Type B pancreatic cell (in vitro differentiated cells): ENCODE results near the gene PTPRK. TPM values are rescaled to one million over a fixed set of nuclear protein-coding genes. Genes with fewer than 3 reads are reported as not detected.

ENCODE experiments used
- DNase-seq: peaks from one replicate; pipeline ENCODE4 v3.0.0; 2021; ENCODE audit warnings: mixed read lengths; ENCODE audit not compliant: unreplicated experiment; ENCODE audit errors: extremely low spot score
- H3K27ac Mint-ChIP-seq: 2 replicates; pipeline ENCODE4 v1.8.0; 2021; ENCODE audit warnings: mild to moderate bottlenecking, mixed read lengths
- H3K27me3 Mint-ChIP-seq: 2 replicates; pipeline ENCODE4 v1.8.0; 2021; ENCODE audit warnings: mixed read lengths
- H3K36me3 Mint-ChIP-seq: 2 replicates; pipeline ENCODE4 v1.8.0; 2021; ENCODE audit warnings: mixed read lengths
- H3K4me1 Mint-ChIP-seq: one replicate; pipeline ENCODE4 v1.8.0; 2021; ENCODE audit warnings: mixed read lengths; ENCODE audit not compliant: unreplicated experiment
- H3K4me3 Mint-ChIP-seq: 2 replicates; pipeline ENCODE4 v1.8.0; 2021; ENCODE audit warnings: mild to moderate bottlenecking, mixed read lengths
- H3K9me3 Mint-ChIP-seq: 2 replicates; pipeline ENCODE4 v1.8.0; 2021; ENCODE audit warnings: mixed read lengths
- total RNA-seq: library from RNA; stranded (reverse); gene quantifications from 2 replicates; pipeline ENCODE4 v1.2.1, GENCODE V29; 2021; ENCODE audit warnings: low replicate concordance
- TF ChIP-seq, protein P1 (sequence below): fragments of 200-600 bp; sonication (generic); conservative IDR thresholded peaks from 2 replicates; pipeline ENCODE4 v1.5.0; 2021; ENCODE audit warnings: antibody characterized with exemption, mild to moderate bottlenecking

The PTPRK gene
- total RNA-seq, 1 donor from 2014 or later: 63.4 TPM

DNA sequence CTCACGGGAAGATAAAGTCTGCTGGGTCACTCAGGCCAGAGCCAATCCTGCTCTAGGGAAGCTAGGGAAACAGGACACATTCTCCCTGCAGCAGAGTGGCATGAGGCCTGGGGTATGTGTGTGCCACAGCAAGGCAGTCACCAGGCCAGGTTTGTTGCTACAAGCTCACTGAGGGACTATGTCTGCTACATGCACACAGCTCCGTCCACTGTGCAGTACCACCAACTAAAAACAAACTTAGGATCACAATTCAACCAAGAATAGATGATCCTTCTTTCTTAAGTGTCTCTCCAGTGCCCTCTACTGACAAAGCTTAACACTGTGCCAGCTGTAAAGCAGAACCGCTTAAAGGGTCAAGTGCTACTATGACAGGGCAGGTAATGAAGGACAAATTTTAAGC lies 192.5 kb downstream of the PTPRK start:
- TF ChIP-seq, protein P1, sequence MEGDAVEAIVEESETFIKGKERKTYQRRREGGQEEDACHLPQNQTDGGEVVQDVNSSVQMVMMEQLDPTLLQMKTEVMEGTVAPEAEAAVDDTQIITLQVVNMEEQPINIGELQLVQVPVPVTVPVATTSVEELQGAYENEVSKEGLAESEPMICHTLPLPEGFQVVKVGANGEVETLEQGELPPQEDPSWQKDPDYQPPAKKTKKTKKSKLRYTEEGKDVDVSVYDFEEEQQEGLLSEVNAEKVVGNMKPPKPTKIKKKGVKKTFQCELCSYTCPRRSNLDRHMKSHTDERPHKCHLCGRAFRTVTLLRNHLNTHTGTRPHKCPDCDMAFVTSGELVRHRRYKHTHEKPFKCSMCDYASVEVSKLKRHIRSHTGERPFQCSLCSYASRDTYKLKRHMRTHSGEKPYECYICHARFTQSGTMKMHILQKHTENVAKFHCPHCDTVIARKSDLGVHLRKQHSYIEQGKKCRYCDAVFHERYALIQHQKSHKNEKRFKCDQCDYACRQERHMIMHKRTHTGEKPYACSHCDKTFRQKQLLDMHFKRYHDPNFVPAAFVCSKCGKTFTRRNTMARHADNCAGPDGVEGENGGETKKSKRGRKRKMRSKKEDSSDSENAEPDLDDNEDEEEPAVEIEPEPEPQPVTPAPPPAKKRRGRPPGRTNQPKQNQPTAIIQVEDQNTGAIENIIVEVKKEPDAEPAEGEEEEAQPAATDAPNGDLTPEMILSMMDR: peak; percentile 55
- no peak overlapping the region for H3K27ac Mint-ChIP-seq
- peaks cover 4% of the 10 kb centered on the region for H3K9me3 Mint-ChIP-seq
- H3K27me3 Mint-ChIP-seq: no peaks in the 10 kb centered on the region
- no peak for DNase-seq
- peaks cover 28% of the 10 kb centered on the region for H3K36me3 Mint-ChIP-seq
- no peak overlapping the region for H3K4me3 Mint-ChIP-seq
- H3K4me1 Mint-ChIP-seq: peaks cover 6% of the 10 kb centered on the region

DNA sequence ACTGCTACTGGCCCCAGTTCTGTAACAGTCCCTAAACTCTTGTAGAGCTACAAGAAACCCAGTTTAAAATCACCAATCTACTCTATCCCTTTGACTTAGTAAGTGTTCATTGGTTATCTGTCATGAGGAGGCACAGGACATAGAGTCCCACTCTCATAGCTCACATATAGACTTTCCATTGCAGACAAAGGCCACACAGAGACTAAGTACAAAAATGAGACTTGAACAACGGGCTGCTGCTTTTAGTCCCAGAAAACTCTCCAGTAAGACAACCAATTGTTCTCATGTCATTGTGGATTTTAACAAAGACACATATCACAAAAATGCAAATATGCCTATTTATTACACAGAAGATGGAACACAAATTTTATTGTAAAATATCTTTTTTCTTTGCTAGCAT lies 197.4 kb downstream of the PTPRK start:
- no peak for DNase-seq
- TF ChIP-seq, protein P1: no peak
- Mint-ChIP-seq H3K9me3 (no peaks in the 10 kb centered on the region), H3K36me3 (peaks cover 16% of the 10 kb centered on the region), H3K4me1 (peaks cover 10% of the 10 kb centered on the region), H3K27ac (no peak overlapping the region), H3K27me3 (no peaks in the 10 kb centered on the region), H3K4me3 (no peak overlapping the region)

DNA sequence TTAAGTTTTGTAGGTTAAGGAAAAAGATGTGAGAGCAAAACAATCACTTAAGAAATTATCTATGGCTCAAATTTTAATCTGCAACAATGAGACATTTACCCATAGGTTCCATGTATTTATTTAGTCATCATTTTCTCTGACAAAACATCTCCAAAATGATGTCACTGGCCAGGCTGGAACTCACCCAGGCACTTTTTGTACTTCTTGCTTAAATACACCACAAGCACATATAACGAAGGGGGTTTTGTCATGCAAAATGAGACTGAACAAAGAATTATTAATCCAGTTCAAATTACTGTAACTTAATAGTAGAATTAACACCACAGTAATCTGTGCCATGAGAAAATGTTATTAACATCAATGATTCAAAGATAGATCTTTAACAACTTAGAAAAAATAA lies 200.5 kb downstream of the PTPRK start:
- no peaks in the 10 kb centered on the region for H3K27me3 Mint-ChIP-seq

DNA sequence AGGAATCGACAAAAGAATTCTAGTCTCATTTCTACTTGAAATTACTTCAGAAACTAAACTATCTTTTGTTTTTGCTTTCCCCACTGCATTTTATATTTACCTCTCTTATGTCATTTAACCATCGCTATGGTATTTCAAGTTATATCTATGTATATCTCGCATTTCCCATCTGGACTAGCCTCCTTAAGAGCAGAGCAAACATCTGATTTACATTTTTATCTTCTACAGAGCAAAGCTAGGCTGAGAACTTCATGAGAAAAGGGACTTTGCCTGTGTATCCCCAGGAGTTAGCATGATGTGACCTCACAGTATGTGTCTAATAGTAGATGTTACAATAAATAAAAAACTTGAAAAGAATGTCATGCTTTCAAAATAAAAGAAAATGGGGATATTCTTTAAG lies 201.2 kb downstream of the PTPRK start:
- Mint-ChIP-seq H3K27me3 (no peaks in the 10 kb centered on the region), H3K4me1 (peaks cover 18% of the 10 kb centered on the region), H3K36me3 (peaks cover 4% of the 10 kb centered on the region), H3K27ac (no peak overlapping the region), H3K4me3 (no peak overlapping the region), H3K9me3 (no peaks in the 10 kb centered on the region)
- TF ChIP-seq, protein P1: no peak
- no peak for DNase-seq

More for the DNA sequence above, 200.5 kb downstream of the PTPRK start:
- H3K27ac Mint-ChIP-seq: no peak overlapping the region
- H3K9me3 Mint-ChIP-seq: no peaks in the 10 kb centered on the region
- DNase-seq: no peak
- no peak overlapping the region for H3K4me3 Mint-ChIP-seq
- TF ChIP-seq, protein P1: no peak
- H3K4me1 Mint-ChIP-seq: peaks cover 18% of the 10 kb centered on the region
- peaks cover 4% of the 10 kb centered on the region for H3K36me3 Mint-ChIP-seq

DNA sequence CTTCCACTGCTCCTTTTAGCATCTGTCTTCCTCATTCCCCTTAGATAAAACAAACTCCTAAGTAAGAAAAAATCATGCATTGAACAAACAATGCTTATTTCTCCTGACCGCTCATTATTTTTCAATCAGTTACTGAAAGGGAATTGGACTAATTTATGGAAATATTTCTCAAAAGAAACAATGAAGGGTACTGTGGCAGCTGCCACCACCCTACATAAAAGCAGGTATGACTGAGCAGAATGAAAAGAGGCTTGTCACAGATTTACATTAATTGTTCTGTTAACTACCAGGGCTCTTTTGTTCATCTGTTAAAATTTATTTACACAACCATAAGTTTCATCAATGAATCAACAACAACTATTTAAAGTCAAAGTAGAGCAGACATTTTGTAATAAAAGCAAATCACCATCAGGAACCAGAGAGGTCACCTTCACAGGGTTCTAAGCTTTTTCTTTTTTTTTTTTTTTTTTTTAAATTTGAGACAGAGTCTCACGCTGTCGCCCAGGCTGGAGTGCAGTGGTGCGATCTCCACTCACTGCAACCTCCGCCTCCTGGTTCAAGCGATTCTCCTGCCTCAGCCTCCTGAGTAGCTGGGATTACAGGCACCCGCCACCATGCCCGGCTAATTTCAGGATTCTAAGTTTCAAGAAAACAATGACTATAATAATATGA lies 204.0 kb downstream of the PTPRK start:
- peaks cover 21% of the 10 kb centered on the region for H3K4me1 Mint-ChIP-seq
- H3K27me3 Mint-ChIP-seq: no peaks in the 10 kb centered on the region
- no peak overlapping the region for H3K4me3 Mint-ChIP-seq
- H3K27ac Mint-ChIP-seq: no peak overlapping the region
- TF ChIP-seq, protein P1: no peak
- no peak for DNase-seq
- no peaks in the 10 kb centered on the region for H3K9me3 Mint-ChIP-seq
- peaks cover 11% of the 10 kb centered on the region for H3K36me3 Mint-ChIP-seq

DNA sequence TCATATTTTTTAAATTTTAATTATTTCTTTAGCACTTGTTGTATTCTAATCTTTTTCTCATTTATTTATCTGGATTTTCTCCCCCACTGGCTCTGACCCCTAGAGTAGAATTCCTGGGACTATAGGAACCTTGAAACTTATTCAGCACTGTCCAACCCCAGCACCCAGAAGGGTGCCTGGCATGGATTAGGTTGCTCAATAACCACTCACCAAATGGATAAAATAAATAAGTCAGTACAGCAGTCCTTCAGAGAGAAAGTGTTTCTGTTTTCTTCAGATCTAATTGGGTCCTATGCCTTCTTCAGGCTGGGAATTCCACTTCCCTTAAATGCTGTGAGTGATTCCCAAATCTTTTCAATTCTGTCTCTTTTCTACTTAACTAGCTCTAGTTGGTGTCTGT lies 206.2 kb downstream of the PTPRK start:
- Mint-ChIP-seq H3K9me3 (no peaks in the 10 kb centered on the region), H3K4me1 (peaks cover 31% of the 10 kb centered on the region), H3K4me3 (no peak overlapping the region), H3K36me3 (peaks cover 14% of the 10 kb centered on the region), H3K27ac (no peak overlapping the region), H3K27me3 (no peaks in the 10 kb centered on the region)
- TF ChIP-seq, protein P1: no peak
- no peak for DNase-seq
